RWPE2 (cell line): ENCODE measurements around the gene CACNA1H.

Source experiments
- ATAC-seq: fragments of 200-7000 bp; cut with Tn5 transposase; 3 replicates; pipeline ENCODE4 v1.9.1; 2021; ENCODE audit warnings: low read depth
- DNase-seq: peaks from one replicate; pipeline ENCODE4 v3.0.0-alpha.2; 2020; ENCODE audit warnings: low spot score
- H3K27ac ChIP-seq: fragments of 450-650 bp; 2 replicates; pipeline ENCODE4 v1.5.1; 2017; ENCODE audit warnings: mild to moderate bottlenecking; ENCODE audit not compliant: poor library complexity, severe bottlenecking
- H3K27me3 ChIP-seq: fragments of 250-450 bp; sonication (Bioruptor Pico); 2 replicates; pipeline ENCODE4 v1.5.1; 2021; ENCODE audit warnings: mild to moderate bottlenecking, moderate library complexity; ENCODE audit not compliant: insufficient read depth, poor library complexity, severe bottlenecking
- H3K36me3 ChIP-seq: fragments of 250-450 bp; sonication (Bioruptor Pico); 2 replicates; pipeline ENCODE4 v1.5.1; 2020; ENCODE audit warnings: low read depth, mild to moderate bottlenecking, moderate library complexity
- H3K4me1 ChIP-seq: fragments of 250-450 bp; sonication (Bioruptor Pico); 2 replicates; pipeline ENCODE4 v1.5.1; 2021; ENCODE audit warnings: mild to moderate bottlenecking, moderate library complexity; ENCODE audit not compliant: insufficient read depth, poor library complexity, severe bottlenecking
- H3K4me3 ChIP-seq: fragments of 250-450 bp; sonication (Bioruptor Pico); 2 replicates; pipeline ENCODE4 v1.5.1; 2021; ENCODE audit warnings: mild to moderate bottlenecking, moderate library complexity; ENCODE audit not compliant: severe bottlenecking
- H3K9me3 ChIP-seq: fragments of 250-450 bp; sonication (Bioruptor Pico); 2 replicates; pipeline ENCODE4 v1.5.1; 2021; ENCODE audit warnings: mild to moderate bottlenecking, moderate library complexity; ENCODE audit not compliant: severe bottlenecking
- TF ChIP-seq, protein P1 (sequence below): fragments of 450-650 bp; IDR thresholded peaks from one replicate; pipeline ENCODE4 v1.5.1; 2017; ENCODE audit warnings: mild to moderate bottlenecking, moderate library complexity; ENCODE audit not compliant: poor library complexity, severe bottlenecking

The CACNA1H gene

GRCh38 chr16:1113489-1113888, 39.4 kb upstream of the CACNA1H start:
- Histone ChIP-seq H3K27me3 (peaks cover 30% of the 10 kb centered on the region), H3K9me3 (no peaks in the 10 kb centered on the region), H3K4me1 (no peaks in the 10 kb centered on the region), H3K36me3 (no peaks in the 10 kb centered on the region), H3K27ac (no peak overlapping the region), H3K4me3 (no peak overlapping the region)
- DNase-seq (no peak), ATAC-seq (no peak)
- TF ChIP-seq, protein P1, sequence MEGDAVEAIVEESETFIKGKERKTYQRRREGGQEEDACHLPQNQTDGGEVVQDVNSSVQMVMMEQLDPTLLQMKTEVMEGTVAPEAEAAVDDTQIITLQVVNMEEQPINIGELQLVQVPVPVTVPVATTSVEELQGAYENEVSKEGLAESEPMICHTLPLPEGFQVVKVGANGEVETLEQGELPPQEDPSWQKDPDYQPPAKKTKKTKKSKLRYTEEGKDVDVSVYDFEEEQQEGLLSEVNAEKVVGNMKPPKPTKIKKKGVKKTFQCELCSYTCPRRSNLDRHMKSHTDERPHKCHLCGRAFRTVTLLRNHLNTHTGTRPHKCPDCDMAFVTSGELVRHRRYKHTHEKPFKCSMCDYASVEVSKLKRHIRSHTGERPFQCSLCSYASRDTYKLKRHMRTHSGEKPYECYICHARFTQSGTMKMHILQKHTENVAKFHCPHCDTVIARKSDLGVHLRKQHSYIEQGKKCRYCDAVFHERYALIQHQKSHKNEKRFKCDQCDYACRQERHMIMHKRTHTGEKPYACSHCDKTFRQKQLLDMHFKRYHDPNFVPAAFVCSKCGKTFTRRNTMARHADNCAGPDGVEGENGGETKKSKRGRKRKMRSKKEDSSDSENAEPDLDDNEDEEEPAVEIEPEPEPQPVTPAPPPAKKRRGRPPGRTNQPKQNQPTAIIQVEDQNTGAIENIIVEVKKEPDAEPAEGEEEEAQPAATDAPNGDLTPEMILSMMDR, result no peak

- no peak for DNase-seq
- TF ChIP-seq, protein P1, result no peak
- H3K27me3 ChIP-seq, result peaks cover 25% of the 10 kb centered on the region
Observed at GRCh38 chr16:1113889-1114526, 38.9 kb upstream of the CACNA1H start.

GRCh38 chr16:1116693-1117077, 36.2 kb upstream of the CACNA1H start:
- ATAC-seq (no peak), DNase-seq (no peak)
- Histone ChIP-seq H3K27me3 (peaks cover 9% of the 10 kb centered on the region), H3K4me1 (no peaks in the 10 kb centered on the region), H3K4me3 (no peak overlapping the region), H3K9me3 (no peaks in the 10 kb centered on the region), H3K36me3 (no peaks in the 10 kb centered on the region), H3K27ac (no peak overlapping the region)
- TF ChIP-seq, protein P1, result no peak

More at GRCh38 chr16:1113889-1114526, 38.9 kb upstream of the CACNA1H start:
- Histone ChIP-seq H3K4me3 (no peak overlapping the region), H3K36me3 (no peaks in the 10 kb centered on the region), H3K27ac (no peak overlapping the region), H3K9me3 (no peaks in the 10 kb centered on the region), H3K4me1 (no peaks in the 10 kb centered on the region)
- no peak for ATAC-seq

DNA sequence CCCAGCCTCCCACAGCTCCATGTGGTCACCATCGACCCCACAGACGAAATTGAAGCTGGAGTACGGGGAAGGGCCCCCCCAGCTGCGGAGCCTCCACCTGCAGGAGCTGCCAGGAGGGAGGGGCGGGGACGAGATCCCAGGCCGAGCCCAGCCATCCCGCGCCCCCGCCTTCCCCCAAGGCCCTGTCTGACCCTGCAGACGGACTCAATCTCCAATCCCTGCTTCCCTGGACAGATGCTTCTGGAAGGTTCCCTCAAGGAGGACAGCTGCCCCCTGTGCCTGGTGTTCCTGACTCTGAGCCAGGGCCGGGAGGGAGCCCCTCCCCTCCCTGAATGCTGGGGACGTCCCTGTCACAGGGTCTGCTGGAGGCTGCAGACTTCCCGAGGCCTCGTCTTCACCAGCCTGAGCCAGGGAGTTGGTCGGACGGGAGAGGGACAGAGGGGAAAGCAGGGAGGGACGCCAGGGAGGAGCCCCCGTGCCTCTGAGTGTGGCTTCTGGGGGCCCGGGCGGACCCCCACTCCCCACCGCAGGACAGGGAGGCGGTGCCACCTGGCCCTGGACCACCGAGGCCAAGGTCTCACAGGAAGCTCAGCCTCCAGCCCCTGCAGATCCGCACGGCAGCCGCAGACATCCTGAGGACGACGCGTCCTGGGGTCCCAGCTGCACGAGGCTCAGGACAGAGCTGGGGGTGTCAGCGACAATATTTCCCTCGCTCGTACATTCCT, 35.6 kb upstream of the CACNA1H start:
- no peak for DNase-seq
- peaks cover 8% of the 10 kb centered on the region for H3K27me3 ChIP-seq
- TF ChIP-seq, protein P1, result no peak
- ATAC-seq, result no peak
- H3K9me3 ChIP-seq, result no peaks in the 10 kb centered on the region
- H3K27ac ChIP-seq, result no peak overlapping the region
- no peak overlapping the region for H3K4me3 ChIP-seq
- no peaks in the 10 kb centered on the region for H3K36me3 ChIP-seq
- H3K4me1 ChIP-seq, result no peaks in the 10 kb centered on the region

GRCh38 chr16:1117926-1118325, 35.0 kb upstream of the CACNA1H start:
- Histone ChIP-seq H3K36me3 (no peaks in the 10 kb centered on the region), H3K4me1 (no peaks in the 10 kb centered on the region), H3K4me3 (no peak overlapping the region), H3K27ac (no peak overlapping the region), H3K9me3 (no peaks in the 10 kb centered on the region), H3K27me3 (peaks cover 8% of the 10 kb centered on the region)
- TF ChIP-seq, protein P1, result no peak
- DNase-seq (no peak), ATAC-seq (no peak)
